Measurements from ENCODE around the gene NDST1. TPM values are rescaled to one million over a fixed set of nuclear protein-coding genes. Genes with fewer than 3 reads are reported as not detected.

NDST1 gene
- total RNA-seq, 1 experiment from 2014 or later: 42.6 TPM

DNA sequence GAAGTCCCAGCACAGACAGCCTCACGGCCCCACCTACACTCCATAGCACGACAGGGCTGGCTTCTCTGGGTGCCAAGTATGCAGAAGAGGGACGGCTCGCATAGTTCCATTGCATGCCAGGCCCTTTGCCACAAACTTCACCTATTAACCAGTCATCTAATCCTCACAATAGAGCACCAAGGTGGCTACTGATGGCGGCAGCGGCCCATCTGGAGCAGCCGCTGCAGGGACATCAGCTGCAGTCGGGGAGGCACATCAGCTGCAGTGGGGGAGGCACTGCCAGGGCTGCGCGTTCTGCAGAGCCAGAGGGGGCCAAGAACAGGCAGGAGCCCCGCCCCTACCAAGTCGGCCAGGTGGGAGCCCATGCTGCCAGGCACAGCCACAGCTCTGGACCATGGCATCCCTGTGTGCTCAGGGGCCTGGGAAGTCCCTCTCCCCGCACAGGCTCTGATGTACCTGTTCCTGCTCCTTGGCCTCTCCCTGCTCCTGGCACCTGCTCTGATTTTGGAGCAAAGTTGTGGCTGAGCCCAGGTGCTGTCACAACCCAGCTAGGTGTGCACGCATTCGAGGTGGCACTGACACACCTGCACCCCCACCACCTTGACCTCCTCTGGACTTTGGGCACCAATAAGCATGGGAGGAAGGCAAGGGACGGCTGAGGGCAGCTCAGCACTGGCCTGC lies 71.0 kb downstream of the NDST1 start:
- H3K27ac ChIP-seq (ENCODE audit: low read length): no peak overlapping the region
- no peaks in the 10 kb centered on the region for H3K36me3 ChIP-seq (ENCODE audit: low read depth, low read length)
- no peak for ATAC-seq
- no peak for DNase-seq
- no peak overlapping the region for H2AFZ ChIP-seq (ENCODE audit: low read length)
- intact Hi-C loops (cut with micrococcal nuclease): no loop called here
- H3K9me3 ChIP-seq (ENCODE audit: low read length): no peaks in the 10 kb centered on the region
- no peak overlapping the region for H3K4me3 ChIP-seq (ENCODE audit: low read length)
- no peaks in the 10 kb centered on the region for H4K20me1 ChIP-seq (ENCODE audit: low read length)
- H3K9ac ChIP-seq (ENCODE audit: low read length): no peak overlapping the region
- H3K27me3 ChIP-seq (ENCODE audit: low read length): no peaks in the 10 kb centered on the region; the same call in 1 of the 2 replicates
- TF ChIP-seq EZH2phosphoT487 (IDR thresholded peaks at IDR 0.05; ENCODE audit: borderline replicate concordance, low read length) (no peak), EZH2 (IDR thresholded peaks at IDR 0.05; ENCODE audit: low read length, unreplicated experiment) (no peak)
- TF ChIP-seq, protein P1, sequence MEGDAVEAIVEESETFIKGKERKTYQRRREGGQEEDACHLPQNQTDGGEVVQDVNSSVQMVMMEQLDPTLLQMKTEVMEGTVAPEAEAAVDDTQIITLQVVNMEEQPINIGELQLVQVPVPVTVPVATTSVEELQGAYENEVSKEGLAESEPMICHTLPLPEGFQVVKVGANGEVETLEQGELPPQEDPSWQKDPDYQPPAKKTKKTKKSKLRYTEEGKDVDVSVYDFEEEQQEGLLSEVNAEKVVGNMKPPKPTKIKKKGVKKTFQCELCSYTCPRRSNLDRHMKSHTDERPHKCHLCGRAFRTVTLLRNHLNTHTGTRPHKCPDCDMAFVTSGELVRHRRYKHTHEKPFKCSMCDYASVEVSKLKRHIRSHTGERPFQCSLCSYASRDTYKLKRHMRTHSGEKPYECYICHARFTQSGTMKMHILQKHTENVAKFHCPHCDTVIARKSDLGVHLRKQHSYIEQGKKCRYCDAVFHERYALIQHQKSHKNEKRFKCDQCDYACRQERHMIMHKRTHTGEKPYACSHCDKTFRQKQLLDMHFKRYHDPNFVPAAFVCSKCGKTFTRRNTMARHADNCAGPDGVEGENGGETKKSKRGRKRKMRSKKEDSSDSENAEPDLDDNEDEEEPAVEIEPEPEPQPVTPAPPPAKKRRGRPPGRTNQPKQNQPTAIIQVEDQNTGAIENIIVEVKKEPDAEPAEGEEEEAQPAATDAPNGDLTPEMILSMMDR (conservative IDR thresholded peaks at IDR 0.05; ENCODE audit: low read depth, low read length): no peak
- BruUV-seq (replicated peaks): no TSS peak
- CTCF ChIA-PET: no interaction called here
- H3F3A ChIP-seq (ENCODE audit: low read length, unreplicated experiment): no peaks in the 10 kb centered on the region
- POLR2A ChIA-PET (ENCODE audit: unreplicated experiment): no interaction called here
- H3K4me1 ChIP-seq (ENCODE audit: insufficient read depth, low read length): no peaks in the 10 kb centered on the region
- H3K4me2 ChIP-seq (ENCODE audit: low read length): no peak overlapping the region
- no peaks in the 10 kb centered on the region for H3K79me2 ChIP-seq (ENCODE audit: low read length)
- no peaks in the 10 kb centered on the region for H3K9me2 ChIP-seq (replicated peaks; ENCODE audit: low read length)

DNA sequence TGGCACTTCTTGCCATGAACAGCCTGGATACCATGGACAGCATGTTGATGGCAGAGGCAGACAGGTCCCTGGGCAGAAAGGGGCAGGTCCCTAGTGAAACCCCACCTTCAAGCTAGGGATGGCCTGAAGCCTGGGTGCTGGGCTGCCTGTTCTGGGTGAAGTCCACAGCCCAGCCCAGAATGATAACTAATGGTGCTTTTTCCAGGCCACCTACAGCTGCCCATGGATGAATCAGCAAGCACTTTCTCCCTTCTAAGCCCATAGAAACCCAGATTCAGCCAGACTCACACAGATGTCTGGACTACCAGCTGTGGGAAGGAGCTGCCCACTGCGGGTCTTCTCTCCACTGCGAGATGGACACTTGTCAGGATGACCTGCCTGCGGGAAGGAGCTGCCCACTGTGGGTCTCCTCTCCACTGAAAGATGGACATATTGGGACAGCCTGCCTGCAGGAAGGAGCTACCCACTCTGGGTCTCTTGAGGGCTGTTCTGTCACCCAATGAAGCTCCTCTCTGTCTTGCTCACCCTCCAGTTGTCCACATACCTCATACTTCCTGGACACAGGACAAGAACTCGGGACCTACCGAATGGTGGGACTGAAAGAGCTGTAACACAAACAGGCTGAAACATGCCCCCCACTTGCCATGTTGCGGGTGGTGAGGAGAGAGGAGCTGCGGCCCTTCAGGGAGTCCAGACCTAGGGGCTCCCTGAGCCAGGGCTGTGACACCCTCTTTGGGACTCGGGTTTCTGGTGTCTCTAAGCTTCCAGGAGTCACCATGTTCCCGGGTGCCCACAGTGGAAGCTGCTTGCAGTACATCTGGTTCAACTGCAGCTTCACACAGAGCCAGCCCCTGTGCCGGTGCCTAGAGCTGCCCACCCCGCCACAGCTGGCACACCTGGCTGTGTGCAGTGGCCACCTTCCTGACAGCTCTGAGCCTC lies 71.8 kb downstream of the NDST1 start:
- intact Hi-C loops (cut with micrococcal nuclease): no loop called here
- Histone ChIP-seq H3K9me3 (ENCODE audit: low read length) (no peaks in the 10 kb centered on the region), H3K9ac (ENCODE audit: low read length) (no peak overlapping the region), H3K9me2 (replicated peaks; ENCODE audit: low read length) (no peaks in the 10 kb centered on the region), H3K4me1 (ENCODE audit: insufficient read depth, low read length) (no peaks in the 10 kb centered on the region), H3K36me3 (ENCODE audit: low read depth, low read length) (no peaks in the 10 kb centered on the region), H4K20me1 (ENCODE audit: low read length) (no peaks in the 10 kb centered on the region), H3K4me3 (ENCODE audit: low read length) (no peak overlapping the region), H3K4me2 (ENCODE audit: low read length) (no peak overlapping the region), H2AFZ (ENCODE audit: low read length) (no peak overlapping the region), H3K27ac (ENCODE audit: low read length) (no peak overlapping the region), H3K79me2 (ENCODE audit: low read length) (no peaks in the 10 kb centered on the region), H3F3A (ENCODE audit: low read length, unreplicated experiment) (no peaks in the 10 kb centered on the region), H3K27me3 (ENCODE audit: low read length) (no peaks in the 10 kb centered on the region; the same call in 1 of the 2 replicates)
- DNase-seq (no peak), ATAC-seq (no peak)
- ChIA-PET CTCF (interaction anchor here (0.5 to 0.6 kb wide), 2 partner anchors 49 to 121 kb away, joined by 3 to 7 read pairs; no protein-coding TSS in a partner anchor), POLR2A (ENCODE audit: unreplicated experiment) (no interaction called here)
- no TSS peak for BruUV-seq (replicated peaks)
- TF ChIP-seq EZH2 (IDR thresholded peaks at IDR 0.05; ENCODE audit: low read length, unreplicated experiment) (no peak), EZH2phosphoT487 (IDR thresholded peaks at IDR 0.05; ENCODE audit: borderline replicate concordance, low read length) (no peak)
- TF ChIP-seq, protein P1 (conservative IDR thresholded peaks at IDR 0.05; ENCODE audit: low read depth, low read length): no peak
